Neural cell (in vitro differentiated cells): ENCODE data around the gene ABCA4. TPM values are rescaled to one million over a fixed set of nuclear protein-coding genes. Genes with fewer than 3 reads are reported as not detected.

Experiments
- H2AFZ ChIP-seq: fragments of 200-600, 300-800 bp; sonication (generic), shearing (Covaris generic); 2 replicates; pipeline ENCODE4 v1.6.0; 2014; ENCODE audit warnings: low read depth, mild to moderate bottlenecking, antibody characterized with exemption, low read length, moderate library complexity
- H3F3A ChIP-seq: fragments of 200-600 bp; shearing (Covaris generic); 2 replicates; pipeline ENCODE4 v1.6.1; 2016; ENCODE audit warnings: mild to moderate bottlenecking, moderate library complexity, mixed read lengths, antibody characterized with exemption, low read length; ENCODE audit not compliant: insufficient read depth, poor library complexity, severe bottlenecking
- H3K27ac ChIP-seq: fragments of 200-600, 300-800 bp; sonication (generic), shearing (Covaris generic); 2 replicates; pipeline ENCODE4 v1.5.1; 2014; ENCODE audit warnings: mild to moderate bottlenecking, low read length, moderate library complexity
- H3K27me3 ChIP-seq: fragments of 300-800, 200-600 bp; sonication (generic), shearing (Covaris generic); 2 replicates; pipeline ENCODE4 v1.6.0; 2014; ENCODE audit warnings: mild to moderate bottlenecking, low read depth, low read length, moderate library complexity; ENCODE audit not compliant: insufficient read depth
- H3K36me3 ChIP-seq: fragments of 300-800, 200-600 bp; sonication (generic), shearing (Covaris generic); 2 replicates; pipeline ENCODE4 v1.5.1; 2014; ENCODE audit warnings: mild to moderate bottlenecking, antibody characterized with exemption, low read length, moderate library complexity; ENCODE audit not compliant: insufficient read depth
- H3K4me2 ChIP-seq: fragments of 300-800, 200-600 bp; sonication (generic), shearing (Covaris generic); 2 replicates; pipeline ENCODE4 v1.6.0; 2014; ENCODE audit warnings: mild to moderate bottlenecking, low read length
- H3K4me3 ChIP-seq: fragments of 300-800, 200-600 bp; sonication (generic), shearing (Covaris generic); 2 replicates; pipeline ENCODE4 v1.5.1; 2014; ENCODE audit warnings: mild to moderate bottlenecking, low read length, moderate library complexity
- H3K79me2 ChIP-seq: fragments of 200-600 bp; shearing (Covaris generic); replicated peaks from 2 replicates; pipeline ENCODE4 v1.6.0; 2014; ENCODE audit warnings: mild to moderate bottlenecking, low read length, moderate library complexity; ENCODE audit not compliant: insufficient read depth
- H3K9ac ChIP-seq: fragments of 300-800, 200-600 bp; sonication (generic), shearing (Covaris generic); 2 replicates; pipeline ENCODE4 v1.6.1; 2016; ENCODE audit warnings: mild to moderate bottlenecking, low read length, mixed read lengths
- H3K9me2 ChIP-seq: fragments of 200-600 bp; shearing (Covaris generic); 2 replicates; pipeline ENCODE4 v1.6.1; 2016; ENCODE audit warnings: mild to moderate bottlenecking, low read length, mixed read lengths; ENCODE audit not compliant: insufficient read depth
- H3K9me3 ChIP-seq: fragments of 200-600, 300-800 bp; sonication (generic), shearing (Covaris generic); 2 replicates; pipeline ENCODE4 v1.6.1; 2016; ENCODE audit warnings: mild to moderate bottlenecking, mixed run types, low read length, moderate library complexity, mixed read lengths
- H4K20me1 ChIP-seq: fragments of 200-600 bp; shearing (Covaris generic); 2 replicates; pipeline ENCODE4 v1.6.1; 2016; ENCODE audit warnings: mild to moderate bottlenecking, mixed run types; ENCODE audit not compliant: insufficient read depth
- CTCF ChIP-seq: fragments of 450-650 bp; IDR thresholded peaks from 2 replicates; pipeline ENCODE4 v1.5.1; 2014; ENCODE audit warnings: antibody characterized with exemption, mild to moderate bottlenecking, moderate library complexity; ENCODE audit not compliant: poor library complexity, severe bottlenecking
- EP300 ChIP-seq: fragments of 450-650 bp; conservative IDR thresholded peaks from 2 replicates; pipeline ENCODE4 v1.6.1; 2014; ENCODE audit warnings: antibody characterized with exemption, mild to moderate bottlenecking, moderate library complexity; ENCODE audit not compliant: poor library complexity, severe bottlenecking
- EZH2 ChIP-seq: fragments of 200-600, 300-800 bp; shearing (Covaris generic), sonication (generic); IDR thresholded peaks from 2 replicates; pipeline ENCODE4 v1.6.1; 2014; ENCODE audit warnings: antibody characterized with exemption, low read length, borderline replicate concordance, mild to moderate bottlenecking; ENCODE audit not compliant: insufficient read depth, poor library complexity, severe bottlenecking
- MXI1 ChIP-seq: fragments of 450-650 bp; conservative IDR thresholded peaks from 2 replicates; pipeline ENCODE4 v1.6.1; 2014; ENCODE audit warnings: antibody characterized with exemption, mild to moderate bottlenecking; ENCODE audit not compliant: poor library complexity, severe bottlenecking
- POLR2AphosphoS5 ChIP-seq: IDR thresholded peaks from 2 replicates; pipeline ENCODE4 v1.6.1; 2012
- RAD21 ChIP-seq: fragments of 450-650 bp; conservative IDR thresholded peaks from 2 replicates; pipeline ENCODE4 v1.6.1; 2014; ENCODE audit warnings: antibody characterized with exemption, mild to moderate bottlenecking, moderate library complexity
- REST ChIP-seq: IDR thresholded peaks from 2 replicates; pipeline ENCODE4 v1.6.1; 2012; ENCODE audit warnings: borderline replicate concordance
- SMC3 ChIP-seq: fragments of 450-650 bp; conservative IDR thresholded peaks from 2 replicates; pipeline ENCODE4 v1.6.1; 2014; ENCODE audit warnings: antibody characterized with exemption, mild to moderate bottlenecking, moderate library complexity; ENCODE audit not compliant: poor library complexity
- TAF1 ChIP-seq: IDR thresholded peaks from 2 replicates; pipeline ENCODE4 v1.6.1; 2012; ENCODE audit warnings: low read depth
- polyA plus RNA-seq: library from polyadenylated mRNA; depleted of rRNA; stranded (reverse); fragments of >200 nt; gene quantifications from 2 replicates; pipeline ENCODE4 v1.2.3, GENCODE V29; 2014

The ABCA4 gene
- polyA plus RNA-seq, 1 donor from 2014 or later, result not detected

GRCh38 chr1:94087193-94087592, 33.8 kb downstream of the ABCA4 start:
- no peak overlapping the region for H3K4me2 ChIP-seq
- no peaks in the 10 kb centered on the region for H3K36me3 ChIP-seq
- TF ChIP-seq MXI1 (no peak), CTCF (no peak), REST (no peak), RAD21 (no peak)
- H3K9ac ChIP-seq, result no peak overlapping the region
- H3K9me2 ChIP-seq, result no peaks in the 10 kb centered on the region
- no peaks in the 10 kb centered on the region for H3F3A ChIP-seq
- H3K27me3 ChIP-seq, result no peaks in the 10 kb centered on the region
- H3K79me2 ChIP-seq, result no peaks in the 10 kb centered on the region
- no peaks in the 10 kb centered on the region for H4K20me1 ChIP-seq
- H2AFZ ChIP-seq, result no peak overlapping the region
- no peak overlapping the region for H3K27ac ChIP-seq
- no peaks in the 10 kb centered on the region for H3K9me3 ChIP-seq
- no peak overlapping the region for H3K4me3 ChIP-seq

GRCh38 chr1:94084547-94084946, 36.4 kb downstream of the ABCA4 start:
- Histone ChIP-seq H3K27ac (no peak overlapping the region), H3K4me2 (no peak overlapping the region), H3K79me2 (no peaks in the 10 kb centered on the region), H3K27me3 (no peaks in the 10 kb centered on the region), H4K20me1 (no peaks in the 10 kb centered on the region), H3K4me3 (no peak overlapping the region), H2AFZ (no peak overlapping the region), H3F3A (no peaks in the 10 kb centered on the region), H3K9ac (no peak overlapping the region), H3K9me2 (no peaks in the 10 kb centered on the region), H3K9me3 (no peaks in the 10 kb centered on the region), H3K36me3 (no peaks in the 10 kb centered on the region)
- TF ChIP-seq EZH2 (no peak), CTCF (no peak), EP300 (no peak), SMC3 (no peak), RAD21 (no peak), REST (no peak), TAF1 (no peak), MXI1 (no peak), POLR2AphosphoS5 (no peak)
